RPMI7951 (cell line): Measurements from ENCODE around the gene SLC2A9. TPM values are rescaled to one million over a fixed set of nuclear protein-coding genes. Genes with fewer than 3 reads are reported as not detected.
"Not testable (repeated sequence)": the region's sequence is repeated elsewhere in the genome, so short reads cannot be mapped to it uniquely, and the experiment has no call there.

Source experiments
- DNase-seq: peaks from one replicate; pipeline ENCODE4 v3.0.0-alpha.2; 2012; ENCODE audit warnings: low read depth
- total RNA-seq: library from RNA; depleted of rRNA; stranded (reverse); fragments of >200 nt; shearing (Covaris generic); gene quantifications from 2 replicates; pipeline ENCODE4 v1.2.3, GENCODE V29; 2014; rRNA removed

Gene SLC2A9
- total RNA-seq, 1 experiment from 2014 or later: not detected

- no peak for DNase-seq
Measured at GRCh38 chr4:9826551-9826950, 194.7 kb downstream of the SLC2A9 start.

GRCh38 chr4:9825049-9825448 lies 196.2 kb downstream of the SLC2A9 start:
- DNase-seq: no peak

- no peak for DNase-seq
Measured at GRCh38 chr4:9820343-9820742, 201.0 kb downstream of the SLC2A9 start.

GRCh38 chr4:9816285-9816684 lies 205.0 kb downstream of the SLC2A9 start:
- DNase-seq: no peak

GRCh38 chr4:9812501-9813340 lies 208.6 kb downstream of the SLC2A9 start:
- no peak for DNase-seq

GRCh38 chr4:9811806-9812205 lies 209.5 kb downstream of the SLC2A9 start:
- no peak for DNase-seq

GRCh38 chr4:9808077-9808476 lies 213.2 kb downstream of the SLC2A9 start:
- DNase-seq: no peak

- DNase-seq: no peak
Measured at GRCh38 chr4:9804918-9805317, 216.4 kb downstream of the SLC2A9 start.

GRCh38 chr4:9800848-9801247 lies 220.4 kb downstream of the SLC2A9 start:
- no peak for DNase-seq

- DNase-seq: not testable (repeated sequence)
Measured at GRCh38 chr4:9796641-9797040, 224.7 kb downstream of the SLC2A9 start.

GRCh38 chr4:9792381-9792780 lies 228.9 kb downstream of the SLC2A9 start:
- no peak for DNase-seq

- DNase-seq: not testable (repeated sequence)
Measured at GRCh38 chr4:9785891-9786290, 235.4 kb downstream of the SLC2A9 start.

GRCh38 chr4:9782136-9782436 lies 239.2 kb downstream of the SLC2A9 start:
- no peak for DNase-seq

GRCh38 chr4:9781343-9782135 lies 239.8 kb downstream of the SLC2A9 start, which contains the start of gene DRD5:
Gene DRD5, plus strand, starts transcription at chr4:9781634. Its CDS starts 396 bp downstream, at chr4:9782030.
- no peak for DNase-seq

Other genes with a start within 250 kb of the SLC2A9 start
- gene DRD5, start 239.9 kb downstream of the SLC2A9 start, total RNA-seq: not detected in 2 replicates
- gene WDR1, start 95.3 kb upstream of the SLC2A9 start, total RNA-seq: 168 and 180 TPM in 2 replicates